Measurements from ENCODE around the gene CD164.

DNA sequence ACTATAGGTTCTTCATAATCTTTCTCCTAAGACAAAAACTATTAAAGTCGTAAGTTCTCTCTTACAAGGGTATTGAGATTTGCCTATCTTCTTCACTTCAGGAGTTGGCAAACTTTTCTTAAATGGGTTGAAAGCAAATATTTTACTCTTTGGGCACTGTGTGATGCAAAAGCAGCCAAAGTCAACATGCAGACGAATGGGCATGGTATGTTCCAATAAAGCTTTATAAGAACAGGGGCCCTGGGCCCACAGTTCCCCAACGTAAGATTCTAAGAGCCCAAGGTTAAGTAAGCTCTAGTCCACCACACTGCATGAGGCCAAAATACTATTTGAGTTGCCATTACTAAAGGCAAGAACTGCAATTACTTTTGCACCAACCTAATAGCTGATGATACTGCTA is 11.5 kb downstream of the CD164 start:
- TF ChIP-seq CTCF (IDR thresholded peaks at IDR 0.05; ENCODE audit: low read length) (no peak), EZH2 (optimal IDR thresholded peaks at IDR 0.05; ENCODE audit: low read depth, low read length) (no peak)
